Muscle layer of duodenum (tissue), 2 donors: ENCODE measurements around the gene IL2RG.

ENCODE experiments used
- H3K27ac ChIP-seq: one replicate; pipeline ENCODE4 v1.7.0; 2013; ENCODE audit warnings: mild to moderate bottlenecking, low read length
- H3K27me3 ChIP-seq: one replicate; pipeline ENCODE4 v1.7.0; 2013; ENCODE audit warnings: low read depth, mild to moderate bottlenecking, control low read depth, low read length
- H3K36me3 ChIP-seq, 2 donors: one replicate each; pipeline ENCODE4 v1.7.0; 2013; ENCODE audit warnings: low read length in 2 of 2, control low read depth in 1 of 2, mild to moderate bottlenecking in 1 of 2; ENCODE audit not compliant: insufficient read depth in 2 of 2, control insufficient read depth in 1 of 2
- H3K4me1 ChIP-seq, 2 donors: one replicate each; pipeline ENCODE4 v1.7.0; 2013; ENCODE audit warnings: low read length in 2 of 2, mild to moderate bottlenecking in 2 of 2, control low read depth in 1 of 2, moderate library complexity in 1 of 2; ENCODE audit not compliant: insufficient read depth in 2 of 2, control insufficient read depth in 1 of 2
- H3K4me3 ChIP-seq, 2 donors: one replicate each; pipeline ENCODE4 v1.7.0; 2013; ENCODE audit warnings: low read length in 2 of 2, low read depth in 1 of 2, mild to moderate bottlenecking in 1 of 2
- H3K9me3 ChIP-seq, 2 donors: one replicate each; pipeline ENCODE4 v1.7.0; 2013; ENCODE audit warnings: low read length in 2 of 2, control low read depth in 1 of 2, mild to moderate bottlenecking in 1 of 2; ENCODE audit not compliant: control insufficient read depth in 1 of 2
- donor health status: healthy.

Gene IL2RG

GRCh38 chrX:71140440-71140839, 29.1 kb upstream of the IL2RG start:
- H3K36me3 ChIP-seq: peaks cover 13 to 43% of the 10 kb centered on the region in 2 donors
- no peaks in the 10 kb centered on the region for H3K27me3 ChIP-seq

GRCh38 chrX:71131510-71131909, 20.1 kb upstream of the IL2RG start:
- Histone ChIP-seq H3K4me3 (no peak overlapping the region), H3K9me3 (no peaks in the 10 kb centered on the region), H3K4me1 (no peaks in the 10 kb centered on the region), H3K27ac (no peak overlapping the region), H3K36me3 (peaks cover 50 to 85% of the 10 kb centered on the region in 2 donors), H3K27me3 (no peaks in the 10 kb centered on the region)

More at GRCh38 chrX:71140440-71140839, 29.1 kb upstream of the IL2RG start:
- H3K4me3 ChIP-seq: no peak overlapping the region
- H3K27ac ChIP-seq: no peak overlapping the region
- H3K4me1 ChIP-seq: peaks cover 0 to 18% of the 10 kb centered on the region in 2 donors
- H3K9me3 ChIP-seq: no peaks in the 10 kb centered on the region

GRCh38 chrX:71128915-71129765, 17.8 kb upstream of the IL2RG start:
- H3K4me3 ChIP-seq: no peak overlapping the region
- H3K27me3 ChIP-seq: no peaks in the 10 kb centered on the region
- no peaks in the 10 kb centered on the region for H3K9me3 ChIP-seq
- peaks cover 43 to 81% of the 10 kb centered on the region in 2 donors for H3K36me3 ChIP-seq
- no peak overlapping the region for H3K27ac ChIP-seq
- no peaks in the 10 kb centered on the region for H3K4me1 ChIP-seq

- H3K9me3 ChIP-seq: no peaks in the 10 kb centered on the region
- H3K36me3 ChIP-seq: peaks cover 51 to 84% of the 10 kb centered on the region in 2 donors
- H3K27ac ChIP-seq: no peak overlapping the region
These were observed 16.9 kb upstream of the IL2RG start for GRCh38 chrX:71128166-71128833.

GRCh38 chrX:71118985-71119535, 7.7 kb upstream of the IL2RG start:
- Histone ChIP-seq H3K27ac (peak overlapping the region; percentile 63), H3K4me3 (peak overlapping the region; percentile 60 to 79), H3K9me3 (no peaks in the 10 kb centered on the region), H3K27me3 (no peaks in the 10 kb centered on the region), H3K36me3 (peaks cover 22 to 30% of the 10 kb centered on the region in 2 donors), H3K4me1 (peaks cover 2 to 10% of the 10 kb centered on the region in 2 donors)

More at GRCh38 chrX:71128166-71128833, 16.9 kb upstream of the IL2RG start:
- Histone ChIP-seq H3K4me1 (no peaks in the 10 kb centered on the region), H3K4me3 (no peak overlapping the region), H3K27me3 (no peaks in the 10 kb centered on the region)

GRCh38 chrX:71118032-71118984, 6.9 kb upstream of the IL2RG start, which contains the start of gene MED12:
MED12 (plus strand) TSS chrX:71118596; CDS start chrX:71118755, 159 bp downstream.
- Histone ChIP-seq H3K27ac (peak within 1 kb of the TSS; percentile 80), H3K27me3 (no peaks in the 10 kb centered on the region), H3K36me3 (peaks cover 15 to 23% of the 10 kb centered on the region in 2 donors), H3K9me3 (no peaks in the 10 kb centered on the region), H3K4me1 (peaks cover 2 to 10% of the 10 kb centered on the region in 2 donors), H3K4me3 (peak within 1 kb of the TSS; percentile 60 to 79)

- H3K4me3 ChIP-seq: no peak overlapping the region
- no peak overlapping the region for H3K27ac ChIP-seq
- H3K4me1 ChIP-seq: peaks cover 2 to 10% of the 10 kb centered on the region in 2 donors
- H3K36me3 ChIP-seq: peaks cover 13 to 14% of the 10 kb centered on the region in 2 donors
- H3K27me3 ChIP-seq: no peaks in the 10 kb centered on the region
- no peaks in the 10 kb centered on the region for H3K9me3 ChIP-seq
These were observed 6.0 kb upstream of the IL2RG start for GRCh38 chrX:71117358-71117757.

- Histone ChIP-seq H3K27ac (peak overlapping the region; percentile 63), H3K4me1 (no peaks in the 10 kb centered on the region), H3K9me3 (no peaks in the 10 kb centered on the region), H3K4me3 (peak overlapping the region in 1 of 2 donors; percentile 21), H3K36me3 (no peaks in the 10 kb centered on the region), H3K27me3 (no peaks in the 10 kb centered on the region)
These were observed 599 bp upstream of the IL2RG start for GRCh38 chrX:71111921-71112431.

- Histone ChIP-seq H3K36me3 (no peaks in the 10 kb centered on the region), H3K9me3 (no peaks in the 10 kb centered on the region), H3K27me3 (no peaks in the 10 kb centered on the region), H3K4me1 (peaks cover 0 to 2% of the 10 kb centered on the region in 2 donors), H3K4me3 (no peak overlapping the region), H3K27ac (no peak overlapping the region)
These were observed 2.3 kb downstream of the IL2RG start for GRCh38 chrX:71109051-71109450.

GRCh38 chrX:71107762-71108360, 3.5 kb downstream of the IL2RG start:
- Histone ChIP-seq H3K27me3 (no peaks in the 10 kb centered on the region), H3K36me3 (no peaks in the 10 kb centered on the region), H3K9me3 (no peaks in the 10 kb centered on the region), H3K4me3 (no peak overlapping the region), H3K27ac (no peak overlapping the region), H3K4me1 (peaks cover 2 to 3% of the 10 kb centered on the region in 2 donors)
